ENCODE measurements around the gene AFF3. TPM values are rescaled to one million over a fixed set of nuclear protein-coding genes. Genes with fewer than 3 reads are reported as not detected.

Gene AFF3
- total RNA-seq, 1 experiment from 2014 or later: not detected

DNA sequence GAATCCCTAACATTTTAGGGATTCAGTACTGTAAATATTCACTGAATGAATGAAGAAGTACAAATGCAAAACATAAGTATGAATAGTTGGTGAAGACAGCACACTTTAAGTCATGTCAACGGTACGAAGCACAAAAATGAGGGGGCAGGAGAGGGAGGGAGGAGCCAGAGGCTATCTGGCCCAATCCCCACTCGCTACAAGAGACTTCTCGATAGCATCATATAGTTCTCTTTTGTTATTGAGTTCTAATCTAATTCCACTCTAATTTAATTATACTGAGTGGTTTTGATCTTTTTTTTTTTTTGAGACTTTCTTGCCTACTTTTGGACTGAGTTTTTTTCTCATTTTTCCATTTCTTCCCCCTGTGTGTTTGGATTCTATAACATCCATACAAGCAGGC is 500.4 kb downstream of the AFF3 start:
- Mint-ChIP-seq H3K36me3 (ENCODE audit: insufficient read depth, unreplicated experiment) (no peaks in the 10 kb centered on the region), H3K4me1 (ENCODE audit: low read depth, unreplicated experiment) (no peaks in the 10 kb centered on the region), H3K9me3 (ENCODE audit: low read depth, unreplicated experiment) (no peaks in the 10 kb centered on the region), H3K4me3 (ENCODE audit: low read depth, unreplicated experiment) (no peak overlapping the region), H3K27ac (ENCODE audit: unreplicated experiment) (no peak overlapping the region), H3K27me3 (ENCODE audit: unreplicated experiment) (peaks cover 78% of the 10 kb centered on the region)
- TF ChIP-seq, protein P1, sequence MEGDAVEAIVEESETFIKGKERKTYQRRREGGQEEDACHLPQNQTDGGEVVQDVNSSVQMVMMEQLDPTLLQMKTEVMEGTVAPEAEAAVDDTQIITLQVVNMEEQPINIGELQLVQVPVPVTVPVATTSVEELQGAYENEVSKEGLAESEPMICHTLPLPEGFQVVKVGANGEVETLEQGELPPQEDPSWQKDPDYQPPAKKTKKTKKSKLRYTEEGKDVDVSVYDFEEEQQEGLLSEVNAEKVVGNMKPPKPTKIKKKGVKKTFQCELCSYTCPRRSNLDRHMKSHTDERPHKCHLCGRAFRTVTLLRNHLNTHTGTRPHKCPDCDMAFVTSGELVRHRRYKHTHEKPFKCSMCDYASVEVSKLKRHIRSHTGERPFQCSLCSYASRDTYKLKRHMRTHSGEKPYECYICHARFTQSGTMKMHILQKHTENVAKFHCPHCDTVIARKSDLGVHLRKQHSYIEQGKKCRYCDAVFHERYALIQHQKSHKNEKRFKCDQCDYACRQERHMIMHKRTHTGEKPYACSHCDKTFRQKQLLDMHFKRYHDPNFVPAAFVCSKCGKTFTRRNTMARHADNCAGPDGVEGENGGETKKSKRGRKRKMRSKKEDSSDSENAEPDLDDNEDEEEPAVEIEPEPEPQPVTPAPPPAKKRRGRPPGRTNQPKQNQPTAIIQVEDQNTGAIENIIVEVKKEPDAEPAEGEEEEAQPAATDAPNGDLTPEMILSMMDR (IDR thresholded peaks at IDR 0.05; ENCODE audit: unreplicated experiment): no peak
- DNase-seq: no peak
- intact Hi-C loops (cut with micrococcal nuclease; ENCODE audit: unreplicated experiment): no loop called here
- BruUV-seq (replicated peaks): no TSS peak
- CTCF ChIA-PET: interaction anchor here (0.8 kb wide), 1 partner anchor 470 kb away, joined by 4 read pairs; no protein-coding TSS in a partner anchor

DNA sequence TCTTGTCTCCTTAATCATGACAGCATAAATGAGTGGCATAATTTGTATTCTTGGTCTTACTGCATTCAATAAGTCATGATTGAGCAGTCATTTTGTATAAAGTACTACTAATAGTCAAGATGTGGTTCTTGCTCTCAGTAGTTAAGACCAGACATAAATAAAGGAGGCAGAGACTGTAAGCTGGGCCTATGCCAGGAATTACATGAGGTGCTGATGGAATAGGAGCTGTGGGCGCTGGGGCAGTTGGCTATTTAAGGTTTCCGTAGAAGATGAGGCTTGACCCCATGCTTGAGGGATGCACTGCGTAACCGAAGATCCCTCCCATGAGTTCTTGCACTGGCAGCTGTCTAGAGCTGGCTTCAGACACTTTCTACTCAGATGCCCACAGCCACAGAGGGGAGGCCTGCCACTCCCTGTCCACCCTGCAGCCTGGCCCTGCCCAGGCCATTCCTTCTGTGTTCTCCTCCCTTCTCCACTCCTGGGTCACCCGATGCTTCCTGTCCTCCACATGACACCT is 501.7 kb downstream of the AFF3 start:
- BruUV-seq (replicated peaks): no TSS peak
- H3K4me3 Mint-ChIP-seq (ENCODE audit: low read depth, unreplicated experiment): no peak overlapping the region
- H3K27ac Mint-ChIP-seq (ENCODE audit: unreplicated experiment): no peak overlapping the region
- no peaks in the 10 kb centered on the region for H3K36me3 Mint-ChIP-seq (ENCODE audit: insufficient read depth, unreplicated experiment)
- intact Hi-C loops (cut with micrococcal nuclease; ENCODE audit: unreplicated experiment): no loop called here
- peaks cover 76% of the 10 kb centered on the region for H3K27me3 Mint-ChIP-seq (ENCODE audit: unreplicated experiment)
- CTCF ChIA-PET: no interaction called here
- DNase-seq: no peak
- H3K9me3 Mint-ChIP-seq (ENCODE audit: low read depth, unreplicated experiment): no peaks in the 10 kb centered on the region
- H3K4me1 Mint-ChIP-seq (ENCODE audit: low read depth, unreplicated experiment): no peaks in the 10 kb centered on the region
- TF ChIP-seq, protein P1 (IDR thresholded peaks at IDR 0.05; ENCODE audit: unreplicated experiment): no peak

DNA sequence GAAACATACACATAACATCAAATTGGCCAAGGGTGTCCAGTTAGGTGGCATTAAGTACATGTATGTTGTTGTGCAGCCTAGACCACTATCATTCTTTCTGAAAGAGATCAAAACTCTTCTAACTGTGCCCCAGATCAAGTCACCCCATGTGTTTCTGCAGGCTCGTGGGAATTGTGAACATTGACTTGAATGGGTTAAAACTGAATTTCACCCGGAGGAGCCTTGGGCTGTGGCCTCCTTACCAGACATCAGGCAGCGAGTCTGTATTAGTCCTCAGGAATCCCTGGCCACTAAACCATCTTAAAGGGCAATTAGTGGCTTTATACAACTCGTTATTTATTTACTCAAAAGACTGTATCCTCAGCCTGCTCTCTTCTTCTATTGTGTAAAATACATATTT is 503.6 kb downstream of the AFF3 start:
- H3K4me3 Mint-ChIP-seq (ENCODE audit: low read depth, unreplicated experiment): no peak overlapping the region
- intact Hi-C loops (cut with micrococcal nuclease; ENCODE audit: unreplicated experiment): no loop called here

DNA sequence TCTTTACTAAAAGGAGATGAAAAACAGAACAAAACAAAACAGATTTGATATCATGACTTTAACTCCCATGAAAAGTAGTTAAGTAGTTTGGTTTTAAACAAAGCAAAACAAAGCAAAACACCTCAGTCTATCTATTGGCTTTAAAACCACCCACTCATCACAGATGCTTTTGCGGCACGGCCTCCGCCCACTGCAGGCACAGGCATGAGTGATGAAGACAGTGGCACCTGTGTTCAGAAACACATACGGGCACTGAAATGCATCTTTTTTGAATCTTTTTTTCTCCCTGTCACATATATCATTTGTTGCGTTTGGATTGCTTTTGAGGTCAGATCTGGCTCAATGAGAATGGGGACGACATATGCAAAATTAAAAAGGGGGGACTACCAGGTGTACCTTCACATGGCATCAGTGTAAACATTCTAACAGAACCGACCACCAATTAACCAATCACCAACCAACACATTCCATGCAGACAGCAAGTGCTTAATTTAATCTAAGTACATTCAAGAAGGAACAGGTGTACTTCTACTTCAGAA is 505.2 kb downstream of the AFF3 start:
- CTCF ChIA-PET: interaction anchor here (0.7 kb wide), 1 partner anchor 31 kb away, joined by 3 read pairs; no protein-coding TSS in a partner anchor
- no TSS peak for BruUV-seq (replicated peaks)
- H3K4me1 Mint-ChIP-seq (ENCODE audit: low read depth, unreplicated experiment): no peaks in the 10 kb centered on the region

More for the DNA sequence above, 503.6 kb downstream of the AFF3 start:
- TF ChIP-seq, protein P1 (IDR thresholded peaks at IDR 0.05; ENCODE audit: unreplicated experiment): no peak
- no peaks in the 10 kb centered on the region for H3K36me3 Mint-ChIP-seq (ENCODE audit: insufficient read depth, unreplicated experiment)
- CTCF ChIA-PET: no interaction called here
- H3K9me3 Mint-ChIP-seq (ENCODE audit: low read depth, unreplicated experiment): peaks cover 3% of the 10 kb centered on the region
- no TSS peak for BruUV-seq (replicated peaks)
- H3K4me1 Mint-ChIP-seq (ENCODE audit: low read depth, unreplicated experiment): no peaks in the 10 kb centered on the region
- DNase-seq: no peak
- peaks cover 61% of the 10 kb centered on the region for H3K27me3 Mint-ChIP-seq (ENCODE audit: unreplicated experiment)
- H3K27ac Mint-ChIP-seq (ENCODE audit: unreplicated experiment): no peak overlapping the region

More for the DNA sequence above, 505.2 kb downstream of the AFF3 start:
- Mint-ChIP-seq H3K36me3 (ENCODE audit: insufficient read depth, unreplicated experiment) (no peaks in the 10 kb centered on the region), H3K27me3 (ENCODE audit: unreplicated experiment) (peaks cover 60% of the 10 kb centered on the region), H3K4me3 (ENCODE audit: low read depth, unreplicated experiment) (no peak overlapping the region), H3K27ac (ENCODE audit: unreplicated experiment) (no peak overlapping the region), H3K9me3 (ENCODE audit: low read depth, unreplicated experiment) (peaks cover 7% of the 10 kb centered on the region)
- TF ChIP-seq, protein P1 (IDR thresholded peaks at IDR 0.05; ENCODE audit: unreplicated experiment): no peak
- no peak for DNase-seq
- intact Hi-C loops (cut with micrococcal nuclease; ENCODE audit: unreplicated experiment): no loop called here

Data from Calu3 (cell line).